Dermis microvascular lymphatic vessel endothelial cell (primary cell): Measurements from ENCODE around the gene ITGA8. TPM values are rescaled to one million over a fixed set of nuclear protein-coding genes. Genes with fewer than 3 reads are reported as not detected.
"Not testable (repeated sequence)": the region's sequence is repeated elsewhere in the genome, so short reads cannot be mapped to it uniquely, and the experiment has no call there.

ENCODE experiments used
- DNase-seq, 2 donors: peaks; one replicate each; pipeline versions ENCODE4 v3.0.0 to v3.0.0-alpha.2; 2010; ENCODE audit warnings: low read depth in 2 of 2
- total RNA-seq: library from RNA; depleted of rRNA; stranded (reverse); fragments of >200 nt; gene quantifications from 2 replicates; pipeline ENCODE4 v1.2.1, GENCODE V29; 2014

ITGA8 gene
- total RNA-seq, 1 donor from 2014 or later: 1.2 TPM

- peak in 1 of 2 donors; percentile 35 for DNase-seq
Measured at GRCh38 chr10:15620836-15621515, 98.7 kb downstream of the ITGA8 start.

GRCh38 chr10:15620337-15620736 lies 99.4 kb downstream of the ITGA8 start:
- DNase-seq: no peak

GRCh38 chr10:15609246-15609645 lies 110.5 kb downstream of the ITGA8 start:
- DNase-seq: peak in 1 of 2 donors; percentile 14

- DNase-seq: no peak
Measured at GRCh38 chr10:15606377-15606776, 113.3 kb downstream of the ITGA8 start.

GRCh38 chr10:15605740-15606369 lies 113.9 kb downstream of the ITGA8 start:
- DNase-seq: peak; percentile 31 to 61

- no peak for DNase-seq
Measured at GRCh38 chr10:15603446-15604011, 116.2 kb downstream of the ITGA8 start.

GRCh38 chr10:15601819-15602218 lies 117.9 kb downstream of the ITGA8 start:
- DNase-seq: no peak

GRCh38 chr10:15595260-15595659 lies 124.5 kb downstream of the ITGA8 start:
- DNase-seq: no peak

- DNase-seq: no peak
Measured at GRCh38 chr10:15591937-15592336, 127.8 kb downstream of the ITGA8 start.

GRCh38 chr10:15591431-15591830 lies 128.3 kb downstream of the ITGA8 start:
- no peak for DNase-seq

GRCh38 chr10:15588635-15589508 lies 130.8 kb downstream of the ITGA8 start:
- DNase-seq: peak in 1 of 2 donors; percentile 24

- DNase-seq: no peak
Measured at GRCh38 chr10:15588151-15588550, 131.6 kb downstream of the ITGA8 start.

- no peak for DNase-seq
Measured at GRCh38 chr10:15587271-15587670, 132.5 kb downstream of the ITGA8 start.

- peak; percentile 59 to 74 for DNase-seq
Measured at GRCh38 chr10:15585303-15585715, 134.4 kb downstream of the ITGA8 start.

GRCh38 chr10:15582972-15583371 lies 136.8 kb downstream of the ITGA8 start:
- not testable (repeated sequence) for DNase-seq

GRCh38 chr10:15579605-15580004 lies 140.1 kb downstream of the ITGA8 start:
- peak in 1 of 2 donors; percentile 45 for DNase-seq

- no peak for DNase-seq
Measured at GRCh38 chr10:15572531-15573045, 147.1 kb downstream of the ITGA8 start.

- peak; percentile 7 to 81 for DNase-seq
Measured at GRCh38 chr10:15571575-15571974, 148.1 kb downstream of the ITGA8 start.

GRCh38 chr10:15570738-15571339 lies 148.9 kb downstream of the ITGA8 start:
- no peak for DNase-seq

GRCh38 chr10:15567952-15568351 lies 151.8 kb downstream of the ITGA8 start:
- no peak for DNase-seq

- no peak for DNase-seq
Measured at GRCh38 chr10:15563246-15563645, 156.5 kb downstream of the ITGA8 start.
